Esophagus (tissue), 2 donors: Measurements from ENCODE around the gene MOB2. TPM values are rescaled to one million over a fixed set of nuclear protein-coding genes. Genes with fewer than 3 reads are reported as not detected.

ENCODE experiments used
- H3K27ac ChIP-seq, 2 donors: one replicate each; pipeline ENCODE4 v1.5.1; 2013; ENCODE audit warnings: low read depth in 2 of 2, mild to moderate bottlenecking in 2 of 2, inconsistent platforms in 1 of 2, low read length in 1 of 2, moderate library complexity in 1 of 2
- H3K27me3 ChIP-seq, 2 donors: one replicate each; pipeline ENCODE4 v1.6.1; 2013; ENCODE audit warnings: low read length in 2 of 2, control low read depth in 1 of 2, mild to moderate bottlenecking in 1 of 2; ENCODE audit not compliant: insufficient read depth in 2 of 2, control insufficient read depth in 1 of 2
- H3K36me3 ChIP-seq, 2 donors: one replicate each; pipeline ENCODE4 v1.6.1; 2013; ENCODE audit warnings: low read length in 1 of 2; ENCODE audit not compliant: control insufficient read depth in 2 of 2, insufficient read depth in 2 of 2
- H3K4me1 ChIP-seq, 2 donors: one replicate each; pipeline ENCODE4 v1.6.1; 2013; ENCODE audit warnings: low read length in 1 of 2; ENCODE audit not compliant: control insufficient read depth in 2 of 2, insufficient read depth in 2 of 2
- H3K4me3 ChIP-seq, 2 donors: one replicate each; pipeline ENCODE4 v1.5.1; 2013; ENCODE audit warnings: low read length in 2 of 2, mild to moderate bottlenecking in 2 of 2, low read depth in 1 of 2, moderate library complexity in 1 of 2
- H3K9me3 ChIP-seq, 2 donors: one replicate each; pipeline ENCODE4 v1.6.1; 2013; ENCODE audit warnings: mild to moderate bottlenecking in 2 of 2, low read depth in 1 of 2, low read length in 1 of 2, moderate library complexity in 1 of 2; ENCODE audit not compliant: control insufficient read depth in 2 of 2, insufficient read depth in 1 of 2
- WGBS, 2 donors: extraction: QIAGEN DNeasy Blood & Tissue Kit; methylation state at CpG; one replicate each; pipeline ENCODE4 v1.1.7; 2013; 5-methylcytosine and 5-hydroxymethylcytosine counted together
- polyA plus RNA-seq, 2 donors: library from polyadenylated mRNA; stranded (reverse); fragments of 200-250 nt; gene quantifications; one replicate each; pipeline ENCODE4 v1.2.3, GENCODE V29; 2013
- donor health status: healthy with polysubstance abuse.
- donor health status: Bipolar disorder and iron deficiency.

Gene MOB2
- polyA plus RNA-seq, 2 donors, result 33.2 to 43.8 TPM

- H3K4me1 ChIP-seq, result peaks cover 0 to 13% of the 10 kb centered on the region in 2 donors
- H3K27ac ChIP-seq, result peak overlapping the region; percentile 56 to 85
- H3K36me3 ChIP-seq, result peaks cover 0 to 6% of the 10 kb centered on the region in 2 donors
- H3K4me3 ChIP-seq, result peak overlapping the region in 1 of 2 donors; percentile 2
- H3K27me3 ChIP-seq, result no peaks in the 10 kb centered on the region
- H3K9me3 ChIP-seq, result no peaks in the 10 kb centered on the region
- WGBS, 2 donors, result 36 to 41% methylated on average over 34 to 44 of the region's 44 CpGs
Measured at GRCh38 chr11:1460396-1460985, 26.1 kb downstream of the MOB2 start.

GRCh38 chr11:1459764-1460395 is 26.7 kb downstream of the MOB2 start:
- H3K4me1 ChIP-seq, result peaks cover 0 to 13% of the 10 kb centered on the region in 2 donors
- H3K4me3 ChIP-seq, result peak overlapping the region in 1 of 2 donors; percentile 23
- no peaks in the 10 kb centered on the region for H3K27me3 ChIP-seq
- H3K36me3 ChIP-seq, result peaks cover 0 to under 1% of the 10 kb centered on the region in 2 donors
- no peaks in the 10 kb centered on the region for H3K9me3 ChIP-seq
- peak overlapping the region; percentile 53 to 85 for H3K27ac ChIP-seq
- 39 to 53% methylated on average over 25 to 29 of the region's 29 CpGs for WGBS, 2 donors

GRCh38 chr11:1459219-1459575 is 27.4 kb downstream of the MOB2 start:
- Histone ChIP-seq H3K27me3 (no peaks in the 10 kb centered on the region), H3K9me3 (no peaks in the 10 kb centered on the region), H3K4me3 (no peak overlapping the region), H3K27ac (peak overlapping the region; percentile 53 to 85), H3K36me3 (no peaks in the 10 kb centered on the region), H3K4me1 (peaks cover 0 to 16% of the 10 kb centered on the region in 2 donors)
- 55 to 57% methylated on average over 14 of the region's 14 CpGs for WGBS, 2 donors

GRCh38 chr11:1458340-1459218 is 28.0 kb downstream of the MOB2 start:
- WGBS, 2 donors, result 38 to 56% methylated on average over 15 to 18 of the region's 18 CpGs
- Histone ChIP-seq H3K9me3 (no peaks in the 10 kb centered on the region), H3K4me3 (no peak overlapping the region), H3K4me1 (peaks cover 0 to 17% of the 10 kb centered on the region in 2 donors), H3K36me3 (no peaks in the 10 kb centered on the region), H3K27ac (peak overlapping the region; percentile 53 to 85), H3K27me3 (no peaks in the 10 kb centered on the region)

GRCh38 chr11:1457856-1458255 is 28.7 kb downstream of the MOB2 start:
- no peaks in the 10 kb centered on the region for H3K27me3 ChIP-seq
- H3K9me3 ChIP-seq, result no peaks in the 10 kb centered on the region
- peaks cover 0 to 17% of the 10 kb centered on the region in 2 donors for H3K4me1 ChIP-seq
- WGBS, 2 donors, result 79 to 83% methylated on average over 13 to 18 of the region's 18 CpGs
- no peaks in the 10 kb centered on the region for H3K36me3 ChIP-seq
- H3K27ac ChIP-seq, result no peak overlapping the region
- H3K4me3 ChIP-seq, result no peak overlapping the region

GRCh38 chr11:1457326-1457680 is 29.3 kb downstream of the MOB2 start:
- 76 to 84% methylated on average over 8 to 13 of the region's 13 CpGs for WGBS, 2 donors
- Histone ChIP-seq H3K36me3 (no peaks in the 10 kb centered on the region), H3K4me1 (peaks cover 0 to 17% of the 10 kb centered on the region in 2 donors), H3K4me3 (no peak overlapping the region), H3K9me3 (no peaks in the 10 kb centered on the region), H3K27ac (no peak overlapping the region), H3K27me3 (no peaks in the 10 kb centered on the region)

- Histone ChIP-seq H3K4me3 (no peak overlapping the region), H3K36me3 (no peaks in the 10 kb centered on the region), H3K4me1 (peaks cover 0 to 17% of the 10 kb centered on the region in 2 donors), H3K27me3 (no peaks in the 10 kb centered on the region), H3K9me3 (no peaks in the 10 kb centered on the region), H3K27ac (no peak overlapping the region)
- 77 to 81% methylated on average over 42 to 44 of the region's 44 CpGs for WGBS, 2 donors
Measured at GRCh38 chr11:1456596-1457325, 29.8 kb downstream of the MOB2 start.

GRCh38 chr11:1456176-1456575 is 30.4 kb downstream of the MOB2 start:
- no peak overlapping the region for H3K27ac ChIP-seq
- H3K9me3 ChIP-seq, result no peaks in the 10 kb centered on the region
- no peak overlapping the region for H3K4me3 ChIP-seq
- no peaks in the 10 kb centered on the region for H3K36me3 ChIP-seq
- H3K27me3 ChIP-seq, result no peaks in the 10 kb centered on the region
- 52 to 56% methylated on average over 22 of the region's 22 CpGs for WGBS, 2 donors
- H3K4me1 ChIP-seq, result peaks cover 0 to 15% of the 10 kb centered on the region in 2 donors

GRCh38 chr11:1455763-1456060 is 30.9 kb downstream of the MOB2 start:
- H3K9me3 ChIP-seq, result no peaks in the 10 kb centered on the region
- peaks cover 0 to 11% of the 10 kb centered on the region in 2 donors for H3K4me1 ChIP-seq
- H3K27me3 ChIP-seq, result no peaks in the 10 kb centered on the region
- no peak overlapping the region for H3K4me3 ChIP-seq
- 64 to 74% methylated on average over 5 of the region's 5 CpGs for WGBS, 2 donors
- H3K36me3 ChIP-seq, result no peaks in the 10 kb centered on the region
- no peak overlapping the region for H3K27ac ChIP-seq
